Panc1 (cell line): ENCODE results near the gene RSPRY1. TPM values are rescaled to one million over a fixed set of nuclear protein-coding genes. Genes with fewer than 3 reads are reported as not detected.

Source experiments
- ATAC-seq: fragments of 200-7000 bp; cut with Tn5 transposase; 2 replicates; pipeline ENCODE4 v1.9.1; 2020; ENCODE audit warnings: mild to moderate bottlenecking, moderate library complexity
- BruUV-seq: library from RNA; stranded (reverse); fragments of 400-500 nt; replicated peaks from 2 replicates; lab custom pipeline; 2021; lab: Mats Ljungman, UMichigan
- CTCF ChIA-PET: fragments of 300-600 bp; sonication (Branson Sonifier 250); formaldehyde crosslinking; loops from one replicate; lab custom pipeline; 2022; ENCODE audit warnings: antibody characterized with exemption; lab: Charles Lee
- POLR2A ChIA-PET: fragments of 300-600 bp; sonication (Branson Sonifier 250); formaldehyde crosslinking; loops from one replicate; lab custom pipeline; 2022; ENCODE audit warnings: antibody characterized with exemption; lab: Charles Lee
- DNase-seq: peaks from one replicate; pipeline ENCODE4 v3.0.0-alpha.2; 2010; ENCODE audit warnings: low read depth, low spot score
- H3K27ac ChIP-seq: 2 replicates; pipeline ENCODE4 v1.5.1; 2011; ENCODE audit warnings: mild to moderate bottlenecking, low read length, inconsistent platforms
- H3K27me3 ChIP-seq: fragments of 200-500 bp; sonication (Bioruptor generic); 2 replicates; pipeline ENCODE4 v1.6.0; 2014; ENCODE audit warnings: low read length, inconsistent platforms; ENCODE audit not compliant: control insufficient read depth, insufficient read depth
- H3K36me3 ChIP-seq: fragments of 200-500 bp; sonication (Bioruptor generic); 2 replicates; pipeline ENCODE4 v1.5.1; 2014; ENCODE audit warnings: inconsistent platforms, mild to moderate bottlenecking, low read length, moderate library complexity; ENCODE audit not compliant: control insufficient read depth, insufficient read depth
- H3K4me1 ChIP-seq: 2 replicates; pipeline ENCODE4 v1.5.1; 2011; ENCODE audit warnings: inconsistent platforms, mild to moderate bottlenecking, low read length, moderate library complexity; ENCODE audit not compliant: control insufficient read depth, insufficient read depth
- H3K4me3 ChIP-seq, 2 experiments: 2 replicates each; pipeline ENCODE4 v1.5.1; 2011 to 2012; ENCODE audit warnings: low read depth in 2 of 2, low read length in 2 of 2, mild to moderate bottlenecking in 2 of 2, inconsistent platforms in 1 of 2, moderate library complexity in 1 of 2
- H3K9me3 ChIP-seq: fragments of 200-500 bp; sonication (Bioruptor generic); 2 replicates; pipeline ENCODE4 v1.5.1; 2014; ENCODE audit warnings: low read depth, mild to moderate bottlenecking, inconsistent platforms, low read length, moderate library complexity; ENCODE audit not compliant: control insufficient read depth, insufficient read depth
- POLR2AphosphoS5 ChIP-seq: IDR thresholded peaks from 2 replicates; pipeline ENCODE4 v1.6.1; 2012; ENCODE audit warnings: mild to moderate bottlenecking, low read depth, low read length, moderate library complexity
- SIN3A ChIP-seq: IDR thresholded peaks from 2 replicates; pipeline ENCODE4 v1.6.1; 2012; ENCODE audit warnings: low read depth, mild to moderate bottlenecking, low read length, moderate library complexity, borderline replicate concordance; ENCODE audit not compliant: insufficient read depth
- TCF7L2 ChIP-seq: IDR thresholded peaks from 2 replicates; pipeline ENCODE4 v1.6.1; 2011; ENCODE audit warnings: mild to moderate bottlenecking, low read depth, low read length, inconsistent platforms
- in situ Hi-C: cut with HindIII; loops from 2 replicates; pipeline ENCODE4 v1.10.0; 2016; ENCODE audit warnings: low sequenced_read_pairs, low pct_unique_long_range_greater_than_20kb
- intact Hi-C: fragments of 100-400 bp; cut with micrococcal nuclease; formaldehyde crosslinking; loops from one replicate; pipeline ENCODE4 v1.10.0; 2022; ENCODE audit not compliant: unreplicated experiment
- total RNA-seq: library from RNA; stranded (reverse); gene quantifications from one replicate; pipeline ENCODE4 v1.2.1, GENCODE V29; 2021; ENCODE audit not compliant: unreplicated experiment
- TF ChIP-seq, protein P1 (sequence below), 2 experiments: IDR thresholded peaks; 2 replicates each; pipeline ENCODE4 v1.6.1; 2011 to 2012; ENCODE audit warnings: low read depth in 2 of 2, control low read depth in 1 of 2, low read length in 1 of 2, mild to moderate bottlenecking in 1 of 2, moderate library complexity in 1 of 2; ENCODE audit not compliant: insufficient read depth in 1 of 2
- TF ChIP-seq, protein P2 (sequence below): fragments of 450-650 bp; IDR thresholded peaks from 2 replicates; pipeline ENCODE4 v1.5.1; 2017; ENCODE audit warnings: mild to moderate bottlenecking

Gene RSPRY1
- total RNA-seq, 1 experiment from 2014 or later: 29.4 TPM

DNA sequence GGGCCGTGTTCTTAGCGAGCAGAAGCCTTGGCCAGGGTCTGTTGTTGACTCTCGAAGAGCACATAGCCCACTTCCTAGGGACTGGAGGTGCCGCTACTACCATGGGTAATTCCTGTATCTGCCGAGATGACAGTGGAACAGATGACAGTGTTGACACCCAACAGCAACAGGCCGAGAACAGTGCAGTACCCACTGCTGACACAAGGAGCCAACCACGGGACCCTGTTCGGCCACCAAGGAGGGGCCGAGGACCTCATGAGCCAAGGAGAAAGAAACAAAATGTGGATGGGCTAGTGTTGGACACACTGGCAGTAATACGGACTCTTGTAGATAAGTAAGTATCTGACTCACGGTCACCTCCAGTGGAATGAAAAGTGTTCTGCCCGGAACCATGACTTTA, 18.5 kb downstream of the RSPRY1 start:
- POLR2A ChIA-PET: no interaction called here
- H3K9me3 ChIP-seq: no peaks in the 10 kb centered on the region
- H3K27ac ChIP-seq: no peak overlapping the region
- intact Hi-C loops (no loop called here), in situ Hi-C loops (no loop called here)
- DNase-seq (no peak), ATAC-seq (no peak)
- CTCF ChIA-PET: no interaction called here
- peaks cover 18% of the 10 kb centered on the region for H3K36me3 ChIP-seq
- H3K4me1 ChIP-seq: no peaks in the 10 kb centered on the region
- H3K27me3 ChIP-seq: no peaks in the 10 kb centered on the region
- BruUV-seq: TSS peak; percentile 34
- no peak for TF ChIP-seq SIN3A
- TF ChIP-seq POLR2AphosphoS5: no peak
- TF ChIP-seq, protein P1, sequence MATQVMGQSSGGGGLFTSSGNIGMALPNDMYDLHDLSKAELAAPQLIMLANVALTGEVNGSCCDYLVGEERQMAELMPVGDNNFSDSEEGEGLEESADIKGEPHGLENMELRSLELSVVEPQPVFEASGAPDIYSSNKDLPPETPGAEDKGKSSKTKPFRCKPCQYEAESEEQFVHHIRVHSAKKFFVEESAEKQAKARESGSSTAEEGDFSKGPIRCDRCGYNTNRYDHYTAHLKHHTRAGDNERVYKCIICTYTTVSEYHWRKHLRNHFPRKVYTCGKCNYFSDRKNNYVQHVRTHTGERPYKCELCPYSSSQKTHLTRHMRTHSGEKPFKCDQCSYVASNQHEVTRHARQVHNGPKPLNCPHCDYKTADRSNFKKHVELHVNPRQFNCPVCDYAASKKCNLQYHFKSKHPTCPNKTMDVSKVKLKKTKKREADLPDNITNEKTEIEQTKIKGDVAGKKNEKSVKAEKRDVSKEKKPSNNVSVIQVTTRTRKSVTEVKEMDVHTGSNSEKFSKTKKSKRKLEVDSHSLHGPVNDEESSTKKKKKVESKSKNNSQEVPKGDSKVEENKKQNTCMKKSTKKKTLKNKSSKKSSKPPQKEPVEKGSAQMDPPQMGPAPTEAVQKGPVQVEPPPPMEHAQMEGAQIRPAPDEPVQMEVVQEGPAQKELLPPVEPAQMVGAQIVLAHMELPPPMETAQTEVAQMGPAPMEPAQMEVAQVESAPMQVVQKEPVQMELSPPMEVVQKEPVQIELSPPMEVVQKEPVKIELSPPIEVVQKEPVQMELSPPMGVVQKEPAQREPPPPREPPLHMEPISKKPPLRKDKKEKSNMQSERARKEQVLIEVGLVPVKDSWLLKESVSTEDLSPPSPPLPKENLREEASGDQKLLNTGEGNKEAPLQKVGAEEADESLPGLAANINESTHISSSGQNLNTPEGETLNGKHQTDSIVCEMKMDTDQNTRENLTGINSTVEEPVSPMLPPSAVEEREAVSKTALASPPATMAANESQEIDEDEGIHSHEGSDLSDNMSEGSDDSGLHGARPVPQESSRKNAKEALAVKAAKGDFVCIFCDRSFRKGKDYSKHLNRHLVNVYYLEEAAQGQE (IDR thresholded peaks at IDR 0.05; ENCODE audit: insufficient read depth in 1 of 2, low read depth in 2 of 2, low read length in 1 of 2): no peak
- TF ChIP-seq, protein P2, sequence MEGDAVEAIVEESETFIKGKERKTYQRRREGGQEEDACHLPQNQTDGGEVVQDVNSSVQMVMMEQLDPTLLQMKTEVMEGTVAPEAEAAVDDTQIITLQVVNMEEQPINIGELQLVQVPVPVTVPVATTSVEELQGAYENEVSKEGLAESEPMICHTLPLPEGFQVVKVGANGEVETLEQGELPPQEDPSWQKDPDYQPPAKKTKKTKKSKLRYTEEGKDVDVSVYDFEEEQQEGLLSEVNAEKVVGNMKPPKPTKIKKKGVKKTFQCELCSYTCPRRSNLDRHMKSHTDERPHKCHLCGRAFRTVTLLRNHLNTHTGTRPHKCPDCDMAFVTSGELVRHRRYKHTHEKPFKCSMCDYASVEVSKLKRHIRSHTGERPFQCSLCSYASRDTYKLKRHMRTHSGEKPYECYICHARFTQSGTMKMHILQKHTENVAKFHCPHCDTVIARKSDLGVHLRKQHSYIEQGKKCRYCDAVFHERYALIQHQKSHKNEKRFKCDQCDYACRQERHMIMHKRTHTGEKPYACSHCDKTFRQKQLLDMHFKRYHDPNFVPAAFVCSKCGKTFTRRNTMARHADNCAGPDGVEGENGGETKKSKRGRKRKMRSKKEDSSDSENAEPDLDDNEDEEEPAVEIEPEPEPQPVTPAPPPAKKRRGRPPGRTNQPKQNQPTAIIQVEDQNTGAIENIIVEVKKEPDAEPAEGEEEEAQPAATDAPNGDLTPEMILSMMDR: no peak
- TF ChIP-seq TCF7L2: no peak
- H3K4me3 ChIP-seq: no peak overlapping the region

DNA sequence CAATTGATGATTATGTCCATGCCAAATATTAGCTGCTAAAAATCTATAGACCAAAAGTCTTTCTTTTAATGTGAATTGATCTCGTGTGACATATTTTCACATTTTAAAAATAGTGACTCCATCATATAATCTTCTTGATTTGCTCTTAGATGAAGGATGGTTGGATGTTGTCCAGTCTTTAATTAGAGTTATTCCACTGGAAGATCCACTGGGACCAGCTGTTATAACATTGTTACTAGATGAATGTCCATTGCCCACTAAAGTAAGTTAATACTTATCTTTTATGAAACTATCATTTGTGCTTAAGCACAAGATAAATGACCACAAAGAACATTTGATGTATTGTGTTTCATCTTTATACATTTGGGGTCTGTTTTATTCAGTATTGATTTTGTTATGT, 22.8 kb downstream of the RSPRY1 start:
- no TSS peak for BruUV-seq

More for the DNA sequence above, 22.8 kb downstream of the RSPRY1 start:
- POLR2A ChIA-PET: no interaction called here
- Histone ChIP-seq H3K27me3 (no peaks in the 10 kb centered on the region), H3K27ac (no peak overlapping the region), H3K4me1 (no peaks in the 10 kb centered on the region), H3K9me3 (no peaks in the 10 kb centered on the region), H3K36me3 (peaks cover 29% of the 10 kb centered on the region), H3K4me3 (no peak overlapping the region)
- ATAC-seq (no peak), DNase-seq (no peak)
- TF ChIP-seq POLR2AphosphoS5 (no peak), SIN3A (no peak), TCF7L2 (no peak)
- TF ChIP-seq, protein P1 (IDR thresholded peaks at IDR 0.05; ENCODE audit: insufficient read depth in 1 of 2, low read depth in 2 of 2, low read length in 1 of 2): no peak
- TF ChIP-seq, protein P2: no peak
- in situ Hi-C loops (no loop called here), intact Hi-C loops (no loop called here)
- CTCF ChIA-PET: no interaction called here
